Endothelial cell of umbilical vein (primary cell): Measurements from ENCODE around the gene NPPB. TPM values are rescaled to one million over a fixed set of nuclear protein-coding genes. Genes with fewer than 3 reads are reported as not detected.

Experiments
- BruUV-seq: library from RNA; stranded (reverse); fragments of 400-500 nt; replicated peaks from 2 replicates; lab custom pipeline; 2021; lab: Mats Ljungman, UMichigan
- CTCF ChIA-PET: fragments of 300-600, 350-600 bp; sonication (Branson Sonifier 250); formaldehyde crosslinking; loops from one replicate; lab custom pipeline; 2021; ENCODE audit warnings: antibody characterized with exemption, inconsistent platforms; lab: Charles Lee
- POLR2A ChIA-PET: fragments of 300-600, 350-600 bp; sonication (Branson Sonifier 250); formaldehyde crosslinking; loops from one replicate; lab custom pipeline; 2021; ENCODE audit warnings: antibody characterized with exemption, inconsistent platforms; lab: Charles Lee
- DNase-seq: peaks from one replicate; pipeline ENCODE4 v3.0.0-alpha.2; 2011; ENCODE audit warnings: low read depth, low spot score
- FAIRE-seq: peaks from 2 replicates; lab custom pipeline; 2011; peaks lifted over from hg19 to GRCh38; lab: Jason Lieb, UNC
- H2AFZ ChIP-seq: 2 replicates; pipeline ENCODE4 v1.6.0; 2012; ENCODE audit warnings: low read depth, low read length, control low read depth, inconsistent platforms
- H3K27ac ChIP-seq: 2 replicates; pipeline ENCODE4 v1.5.1; 2011; ENCODE audit warnings: low read depth, mild to moderate bottlenecking, control low read depth, low read length, moderate library complexity; ENCODE audit not compliant: insufficient read depth
- H3K27me3 ChIP-seq, 2 experiments: 2 replicates each; pipeline versions ENCODE4 v1.6.0 to v1.6.1; 2011; ENCODE audit warnings: low read length in 2 of 2, mixed read lengths in 1 of 2; ENCODE audit not compliant: control insufficient read depth in 2 of 2, insufficient read depth in 2 of 2
- H3K36me3 ChIP-seq, 2 experiments: 2 replicates in 1 of 2; 3 replicates in 1 of 2; pipeline ENCODE4 v1.5.1; 2011; ENCODE audit warnings: low read length in 2 of 2, mild to moderate bottlenecking in 1 of 2, moderate library complexity in 1 of 2; ENCODE audit not compliant: control insufficient read depth in 2 of 2, insufficient read depth in 2 of 2; ENCODE audit errors: extremely low read depth in 1 of 2
- H3K4me1 ChIP-seq: 3 replicates; pipeline ENCODE4 v1.5.1; 2011; ENCODE audit warnings: mild to moderate bottlenecking, low read length; ENCODE audit not compliant: control insufficient read depth, insufficient read depth; ENCODE audit errors: extremely low read depth
- H3K4me2 ChIP-seq: 2 replicates; pipeline ENCODE4 v1.6.1; 2011; ENCODE audit warnings: low read length, control low read depth, mixed read lengths; ENCODE audit not compliant: insufficient read depth
- H3K4me3 ChIP-seq, 3 experiments: fragments of 200-600 bp in 1 of 3; sonication (generic), shearing (Covaris generic) in 1 of 3; replicated peaks in 1 of 3; 2 replicates each; pipeline ENCODE4 v1.5.1; 2011 to 2016; ENCODE audit warnings: control low read depth in 3 of 3, low read length in 3 of 3, mild to moderate bottlenecking in 2 of 3, inconsistent platforms in 1 of 3, low read depth in 1 of 3, moderate library complexity in 1 of 3; ENCODE audit not compliant: insufficient read depth in 1 of 3
- H3K79me2 ChIP-seq: 2 replicates; pipeline ENCODE4 v1.6.0; 2012; ENCODE audit warnings: low read length, inconsistent platforms; ENCODE audit not compliant: control insufficient read depth, insufficient read depth
- H3K9ac ChIP-seq: replicated peaks from 2 replicates; pipeline ENCODE3; 2011; ENCODE audit warnings: low read length, control low read depth; ENCODE audit not compliant: insufficient read depth; ENCODE audit errors: extremely low read depth
- H3K9me1 ChIP-seq: replicated peaks from 3 replicates; pipeline ENCODE4 v1.6.0; 2011; ENCODE audit warnings: mild to moderate bottlenecking, low read length; ENCODE audit not compliant: control insufficient read depth, insufficient read depth; ENCODE audit errors: extremely low read depth
- H3K9me3 ChIP-seq: replicated peaks from 2 replicates; pipeline ENCODE4 v1.5.1; 2012; ENCODE audit warnings: low read length, inconsistent platforms; ENCODE audit not compliant: control insufficient read depth, insufficient read depth
- H4K20me1 ChIP-seq: replicated peaks from 2 replicates; pipeline ENCODE3; 2011; ENCODE audit warnings: mild to moderate bottlenecking, low read length; ENCODE audit not compliant: control insufficient read depth, insufficient read depth; ENCODE audit errors: extremely low read depth
- CTCF ChIP-seq, 2 donors: IDR thresholded peaks; 1 replicate in 1 of 2; 2 replicates in 1 of 2; pipeline ENCODE4 v1.5.1; 2011; ENCODE audit warnings: low read length in 2 of 2, mild to moderate bottlenecking in 2 of 2, moderate library complexity in 2 of 2, control low read depth in 1 of 2, inconsistent platforms in 1 of 2, low read depth in 1 of 2; ENCODE audit not compliant: insufficient read depth in 1 of 2; ENCODE audit errors: extremely low read depth in 1 of 2
- EZH2 ChIP-seq: IDR thresholded peaks from 2 replicates; pipeline ENCODE4 v1.6.1; 2012; ENCODE audit warnings: borderline replicate concordance, low read depth, mild to moderate bottlenecking, moderate library complexity, low read length, inconsistent platforms; ENCODE audit not compliant: severe bottlenecking
- FOS ChIP-seq: IDR thresholded peaks from 2 replicates; pipeline ENCODE4 v1.6.1; 2011; ENCODE audit warnings: mild to moderate bottlenecking, low read length, moderate library complexity, borderline replicate concordance; ENCODE audit not compliant: insufficient read depth
- GATA2 ChIP-seq: IDR thresholded peaks from 2 replicates; pipeline ENCODE4 v1.7.0; 2011; ENCODE audit warnings: low read depth, mild to moderate bottlenecking, moderate library complexity, mixed read lengths, low read length; ENCODE audit not compliant: insufficient read length, insufficient read depth
- JUN ChIP-seq: IDR thresholded peaks from 2 replicates; pipeline ENCODE4 v1.6.1; 2011; ENCODE audit warnings: borderline replicate concordance, low read depth; ENCODE audit not compliant: insufficient read length, insufficient read depth
- MAX ChIP-seq: IDR thresholded peaks from 2 replicates; pipeline ENCODE4 v1.6.1; 2011; ENCODE audit not compliant: insufficient read depth, insufficient read length
- MYC ChIP-seq: IDR thresholded peaks from one replicate; pipeline ENCODE4 v1.6.1; 2011; ENCODE audit warnings: mild to moderate bottlenecking, low read depth, low read length
- POLR2A ChIP-seq: IDR thresholded peaks from 2 replicates; pipeline ENCODE4 v1.6.1; 2012; ENCODE audit warnings: low read depth, mild to moderate bottlenecking, control low read depth, low read length
- POLR2AphosphoS5 ChIP-seq: IDR thresholded peaks from 2 replicates; pipeline ENCODE4 v1.6.1; 2012; ENCODE audit warnings: low read depth, mild to moderate bottlenecking, control low read depth, low read length, moderate library complexity; ENCODE audit not compliant: insufficient read depth
- dilution Hi-C: fragments of 300-500 bp; cut with MboI; formaldehyde crosslinking; loops from one replicate; pipeline ENCODE4 v1.15.0; 2019; ENCODE audit warnings: low sequenced_read_pairs; ENCODE audit not compliant: extremely low pct_ligation_motif_present
- intact Hi-C: fragments of 100-400 bp; cut with micrococcal nuclease; formaldehyde crosslinking; loops from one replicate; pipeline ENCODE4 v1.10.0; 2022
- polyA plus RNA-seq, 4 experiments: library from polyadenylated mRNA; depleted of rRNA in 3 of 4; stranded (reverse) in 3 of 4; unstranded in 1 of 4; fragments of >200 nt; gene quantifications; 2 replicates each; pipeline versions ENCODE4 v1.2.1 to v1.2.3, GENCODE V29; 2011 to 2012; ENCODE audit warnings: missing spikeins in 1 of 4
- total RNA-seq: library from RNA; stranded (reverse); gene quantifications from 2 replicates; pipeline ENCODE4 v1.2.3, GENCODE V29; 2021

The NPPB gene
- total and polyA plus RNA-seq, 2 donors (not counting 3 experiments of a cell fraction or from before 2014, with no cell fraction given), result not detected

GRCh38 chr1:11872545-11872944, 13.8 kb upstream of the NPPB start:
- CTCF ChIA-PET, result interaction anchor here (1.0 to 1.1 kb wide), 2 partner anchors 13 to 34 kb away, joined by 4 read pairs; no protein-coding TSS in a partner anchor
- FAIRE-seq, result no peak
- H3K27me3 ChIP-seq, result no peaks in the 10 kb centered on the region
- H3K36me3 ChIP-seq, result no peaks in the 10 kb centered on the region
- no peaks in the 10 kb centered on the region for H4K20me1 ChIP-seq
- no peak overlapping the region for H2AFZ ChIP-seq
- H3K9ac ChIP-seq, result no peak overlapping the region
- TF ChIP-seq POLR2AphosphoS5 (no peak), GATA2 (no peak), JUN (no peak), POLR2A (no peak), MYC (no peak), MAX (no peak), CTCF (IDR thresholded peaks at IDR 0.05; ENCODE audit: extremely low read depth in 1 of 2, insufficient read depth in 1 of 2, low read depth in 1 of 2, low read length in 2 of 2) (no peak), EZH2 (no peak), FOS (no peak)
- intact Hi-C loops, result no loop called here
- H3K27ac ChIP-seq, result no peak overlapping the region
- no peaks in the 10 kb centered on the region for H3K79me2 ChIP-seq
- POLR2A ChIA-PET, result interaction anchor here (0.7 kb wide), 1 partner anchor 37 kb away, joined by 7 read pairs; no protein-coding TSS in a partner anchor
- H3K4me2 ChIP-seq, result no peak overlapping the region
- no peaks in the 10 kb centered on the region for H3K9me3 ChIP-seq
- DNase-seq, result no peak
- H3K4me1 ChIP-seq, result no peaks in the 10 kb centered on the region
- dilution Hi-C loops, result no loop called here
- BruUV-seq, result no TSS peak
- H3K9me1 ChIP-seq, result no peaks in the 10 kb centered on the region
- no peak overlapping the region for H3K4me3 ChIP-seq
